ENCODE data around the gene CLEC18C. TPM values are rescaled to one million over a fixed set of nuclear protein-coding genes. Genes with fewer than 3 reads are reported as not detected.

CLEC18C gene
- total and polyA plus RNA-seq, 9 donors: 0.07 to 0.50 (median 0.25) TPM; not detected in 2

DNA sequence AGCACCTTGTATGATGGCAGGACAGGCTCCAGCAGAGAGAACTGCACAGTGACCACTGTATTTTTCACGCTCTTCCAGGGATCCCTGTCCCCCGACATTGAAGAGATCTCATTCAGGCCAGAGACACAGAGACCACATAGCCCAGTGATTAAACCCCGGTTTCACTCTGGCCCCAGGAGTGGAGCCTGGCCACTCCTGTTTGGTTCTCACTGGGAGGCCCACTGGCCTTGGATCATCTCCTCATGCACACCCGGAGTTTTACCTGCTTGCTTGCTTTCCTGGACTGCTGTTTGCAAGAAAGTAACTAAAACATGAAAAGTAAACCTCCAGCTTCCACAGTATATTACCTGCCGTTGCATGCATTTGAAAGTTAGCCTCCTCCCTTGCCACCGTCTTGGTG is 13.2 kb upstream of the CLEC18C start:
- H3K4me3 ChIP-seq: no peak overlapping the region
- no peak for DNase-seq
- no peaks in the 10 kb centered on the region for H3K36me3 ChIP-seq
- H3K27ac ChIP-seq: no peak overlapping the region
- H3K27me3 ChIP-seq: no peaks in the 10 kb centered on the region
- WGBS, 3 donors: 85 to 87% (median 85%) methylated on average over 6 of the region's 6 CpGs
- TF ChIP-seq, protein P1, sequence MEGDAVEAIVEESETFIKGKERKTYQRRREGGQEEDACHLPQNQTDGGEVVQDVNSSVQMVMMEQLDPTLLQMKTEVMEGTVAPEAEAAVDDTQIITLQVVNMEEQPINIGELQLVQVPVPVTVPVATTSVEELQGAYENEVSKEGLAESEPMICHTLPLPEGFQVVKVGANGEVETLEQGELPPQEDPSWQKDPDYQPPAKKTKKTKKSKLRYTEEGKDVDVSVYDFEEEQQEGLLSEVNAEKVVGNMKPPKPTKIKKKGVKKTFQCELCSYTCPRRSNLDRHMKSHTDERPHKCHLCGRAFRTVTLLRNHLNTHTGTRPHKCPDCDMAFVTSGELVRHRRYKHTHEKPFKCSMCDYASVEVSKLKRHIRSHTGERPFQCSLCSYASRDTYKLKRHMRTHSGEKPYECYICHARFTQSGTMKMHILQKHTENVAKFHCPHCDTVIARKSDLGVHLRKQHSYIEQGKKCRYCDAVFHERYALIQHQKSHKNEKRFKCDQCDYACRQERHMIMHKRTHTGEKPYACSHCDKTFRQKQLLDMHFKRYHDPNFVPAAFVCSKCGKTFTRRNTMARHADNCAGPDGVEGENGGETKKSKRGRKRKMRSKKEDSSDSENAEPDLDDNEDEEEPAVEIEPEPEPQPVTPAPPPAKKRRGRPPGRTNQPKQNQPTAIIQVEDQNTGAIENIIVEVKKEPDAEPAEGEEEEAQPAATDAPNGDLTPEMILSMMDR (IDR thresholded peaks at IDR 0.05): no peak
- TF ChIP-seq EP300 (IDR thresholded peaks at IDR 0.05): no peak
- TF ChIP-seq POLR2A (IDR thresholded peaks at IDR 0.05): no peak
- intact Hi-C loops (cut with DNase I): no loop called here
- no peaks in the 10 kb centered on the region for H3K9me3 ChIP-seq
- H3K4me1 ChIP-seq (ENCODE audit: insufficient read depth): no peaks in the 10 kb centered on the region

DNA sequence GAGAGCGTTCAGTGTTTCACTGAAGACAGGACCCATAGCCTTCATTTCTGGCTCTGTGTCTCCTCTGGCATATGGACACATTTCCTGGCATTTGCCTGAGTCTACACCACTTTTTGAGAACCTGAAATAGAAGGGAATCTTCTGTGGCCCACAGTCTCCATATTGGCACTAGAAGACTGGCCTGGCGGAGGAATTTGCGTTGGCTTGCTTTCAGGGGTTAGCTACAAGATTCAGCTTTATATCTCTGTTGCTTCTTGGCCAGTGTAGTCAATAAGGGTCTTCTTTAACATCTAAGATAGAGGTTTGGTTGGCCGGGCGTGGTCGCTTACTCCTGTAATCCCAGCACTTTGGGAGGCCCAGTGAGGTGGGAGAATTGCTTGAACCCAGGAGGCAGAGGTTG is 12.8 kb upstream of the CLEC18C start:
- intact Hi-C loops (cut with DNase I): no loop called here
- no peaks in the 10 kb centered on the region for H3K4me1 ChIP-seq (ENCODE audit: insufficient read depth)
- H3K36me3 ChIP-seq: no peaks in the 10 kb centered on the region
- no peak overlapping the region for H3K27ac ChIP-seq
- WGBS, 3 donors: 93 to 96% (median 94%) methylated on average over 6 of the region's 6 CpGs
- H3K4me3 ChIP-seq: no peak overlapping the region
- no peaks in the 10 kb centered on the region for H3K27me3 ChIP-seq
- no peak for DNase-seq
- TF ChIP-seq POLR2A (IDR thresholded peaks at IDR 0.05): no peak
- no peak for TF ChIP-seq EP300 (IDR thresholded peaks at IDR 0.05)
- TF ChIP-seq, protein P1 (IDR thresholded peaks at IDR 0.05): no peak
- no peaks in the 10 kb centered on the region for H3K9me3 ChIP-seq

DNA sequence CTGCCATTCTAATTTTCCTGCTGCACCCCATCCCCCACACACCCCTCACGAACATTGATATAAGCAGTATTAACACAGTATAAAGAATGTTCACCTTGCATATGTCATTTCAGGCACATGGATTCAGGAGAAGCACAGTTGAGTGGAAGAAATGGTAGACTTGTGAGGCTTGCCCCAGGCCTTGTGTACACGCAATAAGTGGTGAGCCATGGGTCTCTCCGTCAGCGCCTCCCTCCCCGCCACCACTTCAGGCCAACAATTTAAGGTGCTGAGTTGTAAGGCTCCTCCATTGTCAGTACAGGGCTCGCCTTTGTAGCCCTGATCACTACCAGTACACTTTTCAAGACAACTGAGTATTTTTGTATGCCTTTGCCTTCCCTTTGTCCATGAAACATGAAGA is 12.2 kb upstream of the CLEC18C start:
- H3K27ac ChIP-seq: no peak overlapping the region
- no peaks in the 10 kb centered on the region for H3K36me3 ChIP-seq
- TF ChIP-seq EP300 (IDR thresholded peaks at IDR 0.05) (no peak), POLR2A (IDR thresholded peaks at IDR 0.05) (no peak)
- TF ChIP-seq, protein P1 (IDR thresholded peaks at IDR 0.05): no peak
- H3K4me1 ChIP-seq (ENCODE audit: insufficient read depth): no peaks in the 10 kb centered on the region
- H3K9me3 ChIP-seq: no peaks in the 10 kb centered on the region
- no peak for DNase-seq
- intact Hi-C loops (cut with DNase I): no loop called here
- H3K27me3 ChIP-seq: no peaks in the 10 kb centered on the region
- WGBS, 3 donors: 84 to 90% (median 84%) methylated on average over 6 of the region's 6 CpGs
- no peak overlapping the region for H3K4me3 ChIP-seq

DNA sequence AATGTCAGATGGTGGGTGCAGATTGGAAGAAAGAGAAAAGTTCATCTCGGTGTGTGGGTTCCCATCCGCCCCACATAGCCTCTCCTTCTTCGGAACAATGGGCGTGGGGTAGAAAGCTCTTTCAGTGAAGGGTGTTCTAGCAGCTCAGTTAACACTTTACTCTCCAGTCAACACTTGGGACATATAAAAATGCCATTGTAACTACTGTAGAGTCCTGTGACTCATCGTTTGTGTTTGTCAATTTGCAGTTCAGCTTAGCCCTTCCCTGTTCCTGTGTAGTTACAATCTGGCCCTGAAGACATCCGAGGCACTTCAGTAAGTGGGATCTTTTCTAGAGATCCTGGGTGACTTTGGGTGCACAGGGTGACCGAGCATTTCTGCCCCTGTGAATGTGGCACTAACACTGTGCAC is 11.5 kb upstream of the CLEC18C start:
- no peak overlapping the region for H3K27ac ChIP-seq
- H3K4me3 ChIP-seq: no peak overlapping the region
- WGBS, 3 donors: 53 to 59% (median 53%) methylated on average over 7 of the region's 7 CpGs
- intact Hi-C loops (cut with DNase I): no loop called here
- no peaks in the 10 kb centered on the region for H3K36me3 ChIP-seq
- TF ChIP-seq, protein P1 (IDR thresholded peaks at IDR 0.05): no peak
- no peak for TF ChIP-seq POLR2A (IDR thresholded peaks at IDR 0.05)
- TF ChIP-seq EP300 (IDR thresholded peaks at IDR 0.05): no peak
- no peak for DNase-seq
- no peaks in the 10 kb centered on the region for H3K27me3 ChIP-seq
- H3K9me3 ChIP-seq: no peaks in the 10 kb centered on the region
- H3K4me1 ChIP-seq (ENCODE audit: insufficient read depth): no peaks in the 10 kb centered on the region
